EL (cell line): ENCODE results near the gene MINK1.
"Not testable (repeated sequence)": the region's sequence is repeated elsewhere in the genome, so short reads cannot be mapped to it uniquely, and the experiment has no call there.

Experiments used
- DNase-seq: peaks from one replicate; pipeline ENCODE4 v3.0.0-alpha.2; 2016

MINK1 gene

GRCh38 chr17:4812690-4813089 lies 20.4 kb upstream of the MINK1 start:
- DNase-seq = no peak

GRCh38 chr17:4815043-4815675 lies 18.0 kb upstream of the MINK1 start:
- DNase-seq = no peak

- no peak for DNase-seq
These were observed 16.3 kb upstream of the MINK1 start for GRCh38 chr17:4816826-4817225.

- DNase-seq = no peak
These were observed 14.9 kb upstream of the MINK1 start for GRCh38 chr17:4818276-4818675.

GRCh38 chr17:4822835-4823234 lies 10.3 kb upstream of the MINK1 start:
- DNase-seq = no peak

- DNase-seq = no peak
These were observed 9.6 kb upstream of the MINK1 start for GRCh38 chr17:4823373-4824089.

- no peak for DNase-seq
These were observed 5.7 kb upstream of the MINK1 start for GRCh38 chr17:4827399-4827798.

- not testable (repeated sequence) for DNase-seq
These were observed 337 bp upstream of the MINK1 start for GRCh38 chr17:4832829-4833177.

GRCh38 chr17:4833941-4834680 lies 971 bp downstream of the MINK1 start:
- peak; percentile 68 for DNase-seq

- no peak for DNase-seq
These were observed 1.5 kb downstream of the MINK1 start for GRCh38 chr17:4834681-4835020.

GRCh38 chr17:4836221-4836620 lies 3.1 kb downstream of the MINK1 start:
- no peak for DNase-seq

GRCh38 chr17:4837471-4838308 lies 4.5 kb downstream of the MINK1 start:
- no peak for DNase-seq

GRCh38 chr17:4838309-4838785 lies 5.2 kb downstream of the MINK1 start:
- no peak for DNase-seq

GRCh38 chr17:4839221-4839620 lies 6.1 kb downstream of the MINK1 start:
- no peak for DNase-seq

- DNase-seq = peak; percentile 15
These were observed 7.1 kb downstream of the MINK1 start for GRCh38 chr17:4839965-4840892.

- no peak for DNase-seq
These were observed 7.7 kb downstream of the MINK1 start for GRCh38 chr17:4840893-4841242.

GRCh38 chr17:4842376-4842775 lies 9.2 kb downstream of the MINK1 start:
- no peak for DNase-seq

GRCh38 chr17:4843321-4844000 lies 10.3 kb downstream of the MINK1 start:
- no peak for DNase-seq

- DNase-seq = no peak
These were observed 12.0 kb downstream of the MINK1 start for GRCh38 chr17:4845118-4845517.

GRCh38 chr17:4846635-4847390 lies 13.7 kb downstream of the MINK1 start:
- DNase-seq = no peak
